ENCODE data around the gene FAM81B.

DNA sequence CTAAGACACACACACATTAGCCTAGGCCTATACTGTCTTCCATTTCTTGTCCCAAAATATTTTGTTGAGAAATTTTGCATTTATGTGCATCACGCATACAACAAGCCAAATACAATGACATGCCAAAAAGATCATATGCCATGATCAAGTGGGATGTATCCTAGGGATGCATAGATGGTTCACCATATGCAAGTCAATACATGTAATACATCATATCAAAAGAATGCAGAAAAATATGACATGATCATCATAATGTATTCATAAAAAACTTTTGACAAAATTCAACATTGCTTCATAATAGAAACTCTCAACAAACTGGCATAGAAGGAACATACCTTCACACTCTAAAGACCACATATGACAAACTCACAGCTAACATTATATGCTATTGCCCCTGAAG is 5.8 kb upstream of the FAM81B start:
- TF ChIP-seq, protein P1, sequence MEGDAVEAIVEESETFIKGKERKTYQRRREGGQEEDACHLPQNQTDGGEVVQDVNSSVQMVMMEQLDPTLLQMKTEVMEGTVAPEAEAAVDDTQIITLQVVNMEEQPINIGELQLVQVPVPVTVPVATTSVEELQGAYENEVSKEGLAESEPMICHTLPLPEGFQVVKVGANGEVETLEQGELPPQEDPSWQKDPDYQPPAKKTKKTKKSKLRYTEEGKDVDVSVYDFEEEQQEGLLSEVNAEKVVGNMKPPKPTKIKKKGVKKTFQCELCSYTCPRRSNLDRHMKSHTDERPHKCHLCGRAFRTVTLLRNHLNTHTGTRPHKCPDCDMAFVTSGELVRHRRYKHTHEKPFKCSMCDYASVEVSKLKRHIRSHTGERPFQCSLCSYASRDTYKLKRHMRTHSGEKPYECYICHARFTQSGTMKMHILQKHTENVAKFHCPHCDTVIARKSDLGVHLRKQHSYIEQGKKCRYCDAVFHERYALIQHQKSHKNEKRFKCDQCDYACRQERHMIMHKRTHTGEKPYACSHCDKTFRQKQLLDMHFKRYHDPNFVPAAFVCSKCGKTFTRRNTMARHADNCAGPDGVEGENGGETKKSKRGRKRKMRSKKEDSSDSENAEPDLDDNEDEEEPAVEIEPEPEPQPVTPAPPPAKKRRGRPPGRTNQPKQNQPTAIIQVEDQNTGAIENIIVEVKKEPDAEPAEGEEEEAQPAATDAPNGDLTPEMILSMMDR (optimal IDR thresholded peaks at IDR 0.05 in 1 of 3, IDR thresholded peaks at IDR 0.05 in 1 of 3, conservative IDR thresholded peaks at IDR 0.05 in 1 of 3; ENCODE audit: extremely low read depth in 1 of 3, insufficient read depth in 2 of 3, low read length in 3 of 3): no peak
- no peak for TF ChIP-seq EZH2 (IDR thresholded peaks at IDR 0.05; ENCODE audit: low read length)
